B cell (primary cell): Measurements from ENCODE around the gene GUCA2B. TPM values are rescaled to one million over a fixed set of nuclear protein-coding genes. Genes with fewer than 3 reads are reported as not detected.

Source experiments
- ATAC-seq: fragments of 200-7000 bp; cut with Tn5 transposase; one replicate; pipeline ENCODE4 v1.10.0; 2021; ENCODE audit warnings: low read depth, mild to moderate bottlenecking, moderate number of reproducible peaks, moderate library complexity
- CTCF ChIA-PET: fragments of 350-600 bp; sonication (Branson Sonifier 250); formaldehyde crosslinking; loops from one replicate; lab custom pipeline; 2021; ENCODE audit warnings: antibody characterized with exemption, inconsistent platforms; lab: Charles Lee
- POLR2A ChIA-PET: fragments of 350-600 bp; sonication (Branson Sonifier 250); formaldehyde crosslinking; loops from one replicate; lab custom pipeline; 2021; ENCODE audit warnings: antibody characterized with exemption; lab: Charles Lee
- DNase-seq: peaks from one replicate; pipeline ENCODE4 v3.0.0; 2013
- H2AFZ ChIP-seq: 2 replicates; pipeline ENCODE4 v1.6.1; 2012; ENCODE audit warnings: mild to moderate bottlenecking, low read depth, low read length; ENCODE audit not compliant: insufficient read depth, poor library complexity, severe bottlenecking
- H3K27ac ChIP-seq, 2 donors: 1 replicate in 1 of 2; 2 replicates in 1 of 2; pipeline ENCODE4 v1.5.1; 2012 to 2013; ENCODE audit warnings: low read length in 2 of 2, mild to moderate bottlenecking in 2 of 2, moderate library complexity in 1 of 2
- H3K27me3 ChIP-seq, 4 experiments: fragments of 200-600 bp in 1 of 4; sonication (generic) in 1 of 4; replicated peaks in 1 of 4; 1 replicate in 2 of 4; 2 replicates in 2 of 4; pipeline versions ENCODE4 v1.6.1 to v1.7.0; 2013 to 2016; ENCODE audit warnings: low read length in 3 of 4, mild to moderate bottlenecking in 2 of 4, mixed read lengths in 1 of 4, moderate library complexity in 1 of 4; ENCODE audit not compliant: insufficient read depth in 4 of 4, control insufficient read depth in 3 of 4; ENCODE audit errors: control extremely low read depth in 1 of 4
- H3K36me3 ChIP-seq, 2 experiments: replicated peaks in 1 of 2; 1 replicate in 1 of 2; 2 replicates in 1 of 2; pipeline versions ENCODE4 v1.6.1 to v1.7.1; 2013; ENCODE audit warnings: low read length in 1 of 2; ENCODE audit not compliant: insufficient read depth in 2 of 2, control insufficient read depth in 1 of 2; ENCODE audit errors: control extremely low read depth in 1 of 2, extremely low read depth in 1 of 2
- H3K4me1 ChIP-seq, 2 donors: fragments of 200-600 bp in 1 of 2; sonication (generic) in 1 of 2; 1 replicate in 1 of 2; 2 replicates in 1 of 2; pipeline versions ENCODE4 v1.5.1 to v1.6.1; 2013 to 2017; ENCODE audit warnings: low read length in 2 of 2; ENCODE audit not compliant: control insufficient read depth in 2 of 2, insufficient read depth in 2 of 2
- H3K4me2 ChIP-seq: replicated peaks from 2 replicates; pipeline ENCODE3; 2012; ENCODE audit warnings: mild to moderate bottlenecking, low read depth, low read length; ENCODE audit not compliant: poor library complexity, severe bottlenecking
- H3K4me3 ChIP-seq, 5 experiments: fragments of 200-600 bp in 1 of 5; sonication (generic) in 1 of 5; 1 replicate in 3 of 5; 2 replicates in 2 of 5; pipeline versions ENCODE4 v1.5.1 to v1.7.0; 2011 to 2016; ENCODE audit warnings: low read length in 4 of 5, mild to moderate bottlenecking in 4 of 5, low read depth in 2 of 5, control low read depth in 1 of 5, moderate library complexity in 1 of 5; ENCODE audit not compliant: insufficient read depth in 1 of 5; ENCODE audit errors: control extremely low read depth in 1 of 5, extremely low read depth in 1 of 5
- H3K79me2 ChIP-seq: fragments of 200-600 bp; sonication (generic); one replicate; pipeline ENCODE4 v1.6.0; 2016; ENCODE audit warnings: low read length; ENCODE audit not compliant: control insufficient read depth, insufficient read depth
- H3K9ac ChIP-seq: fragments of 200-600 bp; sonication (generic); 2 replicates; pipeline ENCODE4 v1.6.1; 2017; ENCODE audit warnings: mild to moderate bottlenecking, low read length, moderate library complexity
- H3K9me3 ChIP-seq, 3 donors: one replicate each; pipeline versions ENCODE4 v1.6.1 to v1.7.1; 2013; ENCODE audit warnings: low read length in 2 of 3; ENCODE audit not compliant: control insufficient read depth in 2 of 3, insufficient read depth in 1 of 3; ENCODE audit errors: control extremely low read depth in 1 of 3
- H4K20me1 ChIP-seq: 2 replicates; pipeline ENCODE4 v1.6.0; 2012; ENCODE audit warnings: mild to moderate bottlenecking, low read length; ENCODE audit not compliant: insufficient read depth, control insufficient read depth, poor library complexity, severe bottlenecking
- H3K27ac Mint-ChIP-seq: one replicate; pipeline ENCODE4 v1.8.0; 2021; ENCODE audit warnings: mixed read lengths
- H3K27me3 Mint-ChIP-seq: one replicate; pipeline ENCODE4 v1.8.0; 2021; ENCODE audit warnings: mixed read lengths
- H3K4me1 Mint-ChIP-seq: one replicate; pipeline ENCODE4 v1.8.0; 2021; ENCODE audit warnings: mixed read lengths
- H3K4me3 Mint-ChIP-seq: one replicate; pipeline ENCODE4 v1.8.0; 2021; ENCODE audit warnings: mixed read lengths
- H3K9me3 Mint-ChIP-seq: one replicate; pipeline ENCODE4 v1.8.0; 2022; ENCODE audit warnings: mixed read lengths; ENCODE audit not compliant: insufficient read depth
- CTCF ChIP-seq: fragments of 200-600 bp; IDR thresholded peaks from one replicate; pipeline ENCODE4 v1.8.0; 2022; ENCODE audit warnings: antibody characterized with exemption, mild to moderate bottlenecking
- EZH2 ChIP-seq: IDR thresholded peaks from 2 replicates; pipeline ENCODE4 v1.6.1; 2012; ENCODE audit warnings: borderline replicate concordance, low read depth, mild to moderate bottlenecking, moderate library complexity, low read length; ENCODE audit not compliant: insufficient read depth, poor library complexity, severe bottlenecking
- WGBS: methylation state at CpG from one replicate; pipeline ENCODE4 v1.1.5; 2013; ENCODE audit warnings: missing lambda C conversion rate; ENCODE audit not compliant: insufficient coverage; 5-methylcytosine and 5-hydroxymethylcytosine counted together
- intact Hi-C: fragments of 100-400 bp; cut with micrococcal nuclease; formaldehyde crosslinking; loops from one replicate; pipeline ENCODE4 v1.10.0; 2022
- polyA plus RNA-seq: library from polyadenylated mRNA; depleted of rRNA; stranded (reverse); fragments of >200 nt; gene quantifications from 2 replicates; pipeline ENCODE4 v1.2.3, GENCODE V29; 2012
- total RNA-seq, 2 donors: library from RNA; stranded (reverse); fragments of 120-200 nt in 1 of 2; gene quantifications; 1 replicate in 1 of 2; 2 replicates in 1 of 2; pipeline versions ENCODE4 v1.2.3 to v1.2.4, GENCODE V29; 2013 to 2022

GUCA2B gene
- total and polyA plus RNA-seq, 2 donors (not counting 1 experiment from before 2014, with no cell fraction given), result not detected

GRCh38 chr1:42141978-42142377 lies 11.2 kb upstream of the GUCA2B start:
- ATAC-seq (no peak), DNase-seq (no peak)
- ChIA-PET POLR2A (no interaction called here), CTCF (interaction anchor here (0.9 kb wide), 1 partner anchor 568 kb away, joined by 3 read pairs; no protein-coding TSS in a partner anchor)
- H3K4me1 ChIP-seq, result no peaks in the 10 kb centered on the region
- TF ChIP-seq EZH2, result no peak
- TF ChIP-seq CTCF, result no peak
- H3K79me2 ChIP-seq, result no peaks in the 10 kb centered on the region
- H3K9ac ChIP-seq, result no peak overlapping the region
- H3K9me3 ChIP-seq, result no peaks in the 10 kb centered on the region
- 100% methylated on average over 1 of the region's 5 CpGs for WGBS
- peaks cover 0 to 17% (median 4%) of the 10 kb centered on the region in 4 experiments for H3K27me3 ChIP-seq
- peaks cover 24% of the 10 kb centered on the region for H3K27me3 Mint-ChIP-seq
- H3K4me3 ChIP-seq, result no peak overlapping the region
- no peak overlapping the region for H3K27ac ChIP-seq
- no peak overlapping the region for H2AFZ ChIP-seq
- no peaks in the 10 kb centered on the region for H3K4me1 Mint-ChIP-seq
- H3K4me3 Mint-ChIP-seq, result no peak overlapping the region
- no peak overlapping the region for H3K4me2 ChIP-seq
- intact Hi-C loops, result no loop called here
- H3K36me3 ChIP-seq, result no peaks in the 10 kb centered on the region
- no peaks in the 10 kb centered on the region for H3K9me3 Mint-ChIP-seq
- no peak overlapping the region for H3K27ac Mint-ChIP-seq
- no peaks in the 10 kb centered on the region for H4K20me1 ChIP-seq

GRCh38 chr1:42142894-42143675 lies 10.1 kb upstream of the GUCA2B start:
- H3K27me3 ChIP-seq, result peaks cover 0 to 17% (median 4%) of the 10 kb centered on the region in 4 experiments
- no peaks in the 10 kb centered on the region for H3K9me3 ChIP-seq
- POLR2A ChIA-PET, result no interaction called here
- DNase-seq, result no peak
- WGBS, result 88% methylated on average over 2 of the region's 4 CpGs
- no peak overlapping the region for H3K4me3 ChIP-seq
- no peak overlapping the region for H3K4me2 ChIP-seq
- no peak overlapping the region for H3K27ac Mint-ChIP-seq
- ATAC-seq, result no peak
- CTCF ChIA-PET, result no interaction called here
- no peaks in the 10 kb centered on the region for H3K79me2 ChIP-seq
- no peaks in the 10 kb centered on the region for H3K9me3 Mint-ChIP-seq
- H4K20me1 ChIP-seq, result no peaks in the 10 kb centered on the region
- no peaks in the 10 kb centered on the region for H3K4me1 ChIP-seq
- intact Hi-C loops, result no loop called here
- H3K9ac ChIP-seq, result no peak overlapping the region
- H3K27ac ChIP-seq, result no peak overlapping the region
- H2AFZ ChIP-seq, result no peak overlapping the region
- H3K36me3 ChIP-seq, result no peaks in the 10 kb centered on the region
- peaks cover 22% of the 10 kb centered on the region for H3K27me3 Mint-ChIP-seq
- no peaks in the 10 kb centered on the region for H3K4me1 Mint-ChIP-seq
- H3K4me3 Mint-ChIP-seq, result no peak overlapping the region
- TF ChIP-seq EZH2 (no peak), CTCF (no peak)
